Glomerular visceral epithelial cell (primary cell): ENCODE measurements around the gene ATG101.

Experiments
- DNase-seq: peaks from one replicate; pipeline ENCODE4 v3.0.0-alpha.2; 2016; ENCODE audit errors: extremely low spot score

The ATG101 gene

DNA sequence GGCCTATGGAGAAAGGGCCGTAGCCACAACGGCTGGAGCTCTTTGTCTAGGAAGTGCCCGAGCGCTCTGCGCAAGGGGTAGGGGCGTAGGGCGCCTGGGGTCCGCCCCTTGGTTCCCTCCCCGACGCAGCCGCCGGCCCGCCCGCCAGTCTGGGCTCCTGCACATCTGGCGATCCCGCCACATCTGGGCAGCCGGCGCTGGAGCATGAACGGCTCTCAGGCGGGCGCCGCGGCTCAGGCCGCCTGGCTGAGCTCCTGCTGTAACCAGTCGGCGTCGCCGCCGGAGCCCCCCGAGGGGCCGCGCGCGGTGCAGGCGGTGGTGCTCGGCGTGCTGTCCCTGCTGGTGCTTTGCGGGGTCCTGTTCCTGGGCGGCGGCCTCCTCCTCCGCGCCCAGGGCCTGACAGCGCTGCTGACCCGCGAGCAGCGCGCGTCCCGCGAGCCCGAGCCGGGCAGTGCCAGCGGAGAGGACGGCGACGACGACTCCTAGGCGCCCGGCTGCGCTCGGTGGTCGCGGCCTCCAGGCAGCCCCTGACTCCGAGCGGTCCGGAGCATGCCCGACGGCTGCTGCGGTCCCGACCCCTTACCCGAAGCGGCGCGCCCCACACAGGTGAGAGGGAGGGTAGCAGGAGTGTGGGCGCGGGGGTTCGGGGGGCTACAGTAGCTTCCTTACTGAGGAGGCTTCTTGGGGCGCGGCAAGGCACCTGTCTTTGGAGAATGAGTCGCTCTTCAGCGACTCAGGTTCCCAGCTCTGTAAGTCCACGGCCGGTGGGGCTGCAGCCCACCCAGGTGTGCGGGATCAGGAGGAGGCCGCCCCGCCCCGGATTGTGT is 10.0 kb downstream of the ATG101 start, which contains the start of gene SMIM41:
SMIM41 (plus strand) TSS at position 129 of the 827 bp plus-strand sequence; CDS start at position 205, 76 bp downstream.
- no peak for DNase-seq

- no peak for DNase-seq
Measured at GRCh38 chr12:52080403-52081251, 10.8 kb downstream of the ATG101 start.

- DNase-seq, result no peak
Measured at GRCh38 chr12:52081263-52081733, 11.5 kb downstream of the ATG101 start.

- DNase-seq, result peak; percentile 21
Measured at GRCh38 chr12:52082026-52082668, 12.4 kb downstream of the ATG101 start.

GRCh38 chr12:52082669-52082987 is 12.8 kb downstream of the ATG101 start:
- no peak for DNase-seq

DNA sequence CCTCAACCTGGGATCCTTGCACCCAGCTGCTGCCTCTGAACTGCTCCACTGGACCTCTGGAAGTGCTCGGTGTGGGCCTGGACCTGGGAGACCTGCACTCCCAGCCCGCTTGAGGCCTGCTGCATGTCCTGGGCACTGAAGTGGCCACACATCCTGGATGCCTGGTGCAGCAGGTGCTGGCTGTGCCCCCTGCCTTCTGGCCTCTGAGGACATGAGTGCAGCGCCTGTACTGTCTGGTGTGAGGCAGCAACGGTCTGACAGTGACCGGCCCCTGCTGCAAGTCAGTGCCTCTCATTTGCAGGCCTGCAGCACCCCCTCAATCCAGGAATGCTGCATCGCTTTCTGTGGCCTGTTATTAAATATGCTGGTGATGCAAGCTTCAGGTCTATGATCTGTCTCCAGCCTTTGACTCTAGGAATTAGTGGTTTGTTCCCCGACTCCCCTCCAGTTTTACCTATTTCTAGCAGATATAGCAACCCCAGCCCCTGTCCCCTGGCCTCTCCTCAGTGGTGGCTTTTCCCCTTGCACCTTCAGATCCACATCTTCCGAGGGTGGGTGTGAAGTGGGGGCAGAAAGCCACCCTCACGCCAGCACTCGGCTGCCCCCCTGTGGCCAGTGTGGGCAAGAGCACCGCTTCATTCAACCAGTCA is 13.3 kb downstream of the ATG101 start:
- DNase-seq, result peak; percentile 58

DNA sequence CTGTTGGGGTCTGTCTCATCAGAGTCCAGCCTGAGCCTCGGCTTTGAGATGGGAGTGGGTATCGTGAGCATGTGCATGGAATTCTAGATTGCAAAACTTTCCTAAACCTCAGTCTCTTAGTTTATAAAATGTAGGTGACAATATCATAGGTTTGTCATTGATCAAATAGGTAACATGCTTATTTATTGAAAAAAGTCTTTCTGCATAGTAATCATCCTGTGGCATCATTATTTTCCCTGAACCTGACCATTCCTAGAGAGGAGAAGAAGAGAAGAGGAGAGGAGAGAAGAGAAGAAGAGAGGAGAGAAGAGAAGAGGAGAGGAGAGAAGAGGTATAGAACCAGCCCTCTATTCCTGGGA is 13.8 kb downstream of the ATG101 start:
- DNase-seq, result no peak

DNA sequence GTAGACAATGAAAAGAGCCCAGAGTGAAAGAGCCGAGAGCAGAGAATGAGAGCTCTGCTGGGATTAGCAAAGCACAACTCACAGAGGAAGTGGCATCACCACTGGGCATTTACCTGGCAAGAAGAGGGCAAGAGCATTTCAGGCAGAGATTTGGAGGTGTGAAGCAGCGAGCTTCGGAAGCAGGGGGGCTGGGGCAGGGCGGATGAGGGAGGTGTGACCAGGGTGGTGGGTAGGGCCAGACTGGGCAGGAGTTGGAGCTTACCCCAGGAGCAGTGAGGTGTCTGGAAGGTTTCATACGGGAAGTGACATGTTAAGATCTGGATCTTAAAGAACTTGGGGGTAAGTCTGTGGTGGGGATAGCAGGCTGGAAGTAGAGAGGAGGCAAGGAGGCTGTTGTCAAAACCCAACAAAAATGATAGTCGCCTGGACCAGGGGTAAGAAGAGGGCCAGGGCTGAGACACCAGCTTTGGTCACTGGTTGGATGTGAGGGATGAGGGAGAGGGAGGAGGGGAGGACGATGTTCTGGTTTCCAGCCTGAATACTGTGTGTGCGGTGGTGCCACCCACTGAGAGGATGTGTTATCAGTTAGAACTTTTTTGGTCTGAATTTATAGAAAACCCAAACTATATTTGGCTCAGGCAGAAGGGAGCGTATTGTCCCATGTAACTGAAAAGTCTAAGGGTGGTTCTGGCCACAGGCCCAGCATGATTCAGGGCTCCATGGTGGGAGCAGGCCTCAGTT is 14.9 kb downstream of the ATG101 start:
- DNase-seq, result no peak

GRCh38 chr12:52085682-52086180 is 16.0 kb downstream of the ATG101 start:
- DNase-seq, result no peak

- DNase-seq, result no peak
Measured at GRCh38 chr12:52086366-52086765, 16.6 kb downstream of the ATG101 start.

DNA sequence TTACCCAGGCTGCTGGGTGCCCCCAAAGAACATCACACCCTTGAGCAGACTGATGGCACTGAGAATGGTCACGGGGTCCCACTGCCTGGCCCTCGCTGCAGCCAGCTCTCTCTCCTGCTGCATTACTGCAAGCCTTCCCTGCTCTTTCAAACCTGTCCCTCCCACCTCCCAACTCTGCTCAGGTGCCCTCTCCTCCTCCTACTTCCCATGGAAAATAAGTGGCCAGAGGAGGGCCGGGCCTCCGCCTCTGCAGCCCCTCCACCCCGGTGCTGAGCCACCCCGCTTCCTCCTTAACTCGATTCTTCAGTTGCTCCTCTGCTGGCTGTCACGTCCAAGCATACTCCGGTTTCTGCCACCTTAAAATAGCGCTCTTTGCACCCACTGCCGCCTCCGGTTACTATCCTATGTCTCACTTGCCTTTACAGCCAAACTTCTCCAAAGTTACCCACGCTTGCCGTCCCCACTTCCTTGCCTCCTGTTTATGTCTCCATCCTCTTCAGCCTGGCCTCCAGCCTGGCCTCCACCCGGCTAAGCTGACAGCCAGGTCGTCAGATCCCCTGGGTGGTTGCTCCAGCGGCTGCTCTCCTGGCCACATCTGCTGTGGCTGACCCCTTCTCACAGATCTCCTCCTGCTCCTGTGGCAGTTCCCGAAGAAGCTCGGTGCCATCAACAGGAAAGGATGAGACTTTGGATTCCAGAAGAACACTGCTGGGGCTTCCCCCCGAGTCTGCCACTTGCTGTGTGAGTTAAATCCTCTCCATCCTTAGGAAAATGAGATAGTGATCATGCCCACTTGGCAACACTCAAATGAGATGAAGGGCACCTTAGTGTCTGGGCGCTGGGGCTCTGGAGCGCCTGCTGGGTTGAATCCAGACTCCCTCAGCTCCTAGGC is 17.4 kb downstream of the ATG101 start:
- no peak for DNase-seq

- DNase-seq, result no peak
Measured at GRCh38 chr12:52087961-52088820, 18.4 kb downstream of the ATG101 start.

GRCh38 chr12:52089491-52089890 is 19.7 kb downstream of the ATG101 start:
- DNase-seq, result no peak

- DNase-seq, result no peak
Measured at GRCh38 chr12:52090291-52090690, 20.5 kb downstream of the ATG101 start.

DNA sequence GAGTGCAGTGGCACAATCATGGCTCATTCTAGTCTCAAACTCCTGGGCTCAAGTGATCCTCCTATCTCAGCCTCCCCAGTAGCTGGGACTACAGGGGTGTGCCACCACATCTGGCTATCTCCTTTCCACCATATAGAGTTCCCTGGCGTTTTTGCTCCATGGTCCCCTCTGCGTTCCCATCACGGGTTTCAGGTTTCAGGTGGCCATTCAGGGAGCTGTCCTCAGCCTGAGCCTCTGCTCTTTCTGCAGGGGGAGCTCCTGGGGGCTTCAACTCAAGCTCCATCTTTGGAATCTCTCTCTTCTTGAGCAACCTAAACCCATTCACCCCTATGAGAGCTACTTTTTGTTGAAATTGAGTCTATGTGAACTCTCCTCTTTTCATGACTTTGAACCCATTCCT is 21.3 kb downstream of the ATG101 start:
- DNase-seq, result no peak

DNA sequence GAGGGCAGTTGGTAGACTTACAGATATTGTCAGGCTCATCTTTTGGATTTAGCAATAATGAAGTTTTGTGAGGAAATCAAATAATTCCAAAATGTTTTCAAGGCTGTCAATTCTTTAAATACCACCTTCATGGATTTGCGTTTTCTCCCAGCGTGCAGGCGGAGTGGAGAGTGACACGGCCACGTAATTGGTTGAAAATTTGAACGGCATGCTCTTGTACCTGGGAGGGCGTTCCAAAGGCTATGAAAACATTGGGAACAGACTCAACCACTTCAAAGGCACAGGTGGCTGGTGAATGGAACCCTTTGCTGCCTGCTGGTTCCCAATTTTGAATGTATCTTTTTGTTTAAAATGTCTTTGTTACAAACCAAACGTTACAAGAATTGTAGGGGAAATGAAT is 22.1 kb downstream of the ATG101 start:
- DNase-seq, result no peak

- DNase-seq, result no peak
Measured at GRCh38 chr12:52093346-52093745, 23.6 kb downstream of the ATG101 start.

DNA sequence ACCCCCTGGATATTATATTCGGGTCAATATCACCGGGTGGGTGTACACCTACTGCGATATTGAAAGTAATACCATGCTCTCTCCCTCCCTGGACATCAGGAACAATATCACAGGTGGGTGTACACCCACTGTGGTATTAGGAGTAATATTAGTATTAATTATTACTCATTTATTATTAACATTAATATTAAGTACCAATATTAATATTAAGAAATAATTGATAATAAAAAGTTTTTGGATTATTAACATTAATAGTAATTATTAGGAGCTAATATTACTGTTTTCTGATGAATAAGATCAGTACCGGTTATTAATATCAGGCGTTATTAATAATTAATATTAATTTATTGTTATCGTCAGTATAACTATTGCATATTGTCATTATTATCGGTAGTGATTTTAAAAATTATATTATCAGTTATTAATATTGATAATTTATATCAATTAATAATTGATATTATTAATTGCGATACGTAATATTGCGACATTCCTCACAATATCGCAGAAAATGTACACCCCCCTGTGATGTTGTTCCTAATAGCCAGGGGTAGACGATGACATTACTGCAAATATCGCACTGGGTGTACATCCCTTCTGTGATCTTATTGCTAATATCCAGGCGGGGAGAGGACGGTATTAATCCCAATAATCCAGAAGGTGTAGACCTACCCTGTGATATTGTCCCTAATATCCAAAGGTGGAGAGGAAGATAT is 26.7 kb downstream of the ATG101 start:
- DNase-seq, result no peak
